OCI-LY7 (cell line): ENCODE data around the gene SLIT3. TPM values are rescaled to one million over a fixed set of nuclear protein-coding genes. Genes with fewer than 3 reads are reported as not detected.

Source experiments
- BruUV-seq: library from RNA; stranded (reverse); fragments of 400-500 nt; replicated peaks from 2 replicates; lab custom pipeline; 2021; lab: Mats Ljungman, UMichigan
- CTCF ChIA-PET: fragments of 300-600 bp; sonication (Branson Sonifier 250); formaldehyde crosslinking; loops from one replicate; lab custom pipeline; 2022; ENCODE audit warnings: antibody characterized with exemption; ENCODE audit not compliant: unreplicated experiment; lab: Charles Lee
- POLR2A ChIA-PET: fragments of 300-600 bp; sonication (Branson Sonifier 250); formaldehyde crosslinking; loops from one replicate; lab custom pipeline; 2022; ENCODE audit warnings: antibody characterized with exemption; lab: Charles Lee
- DNase-seq: peaks from one replicate; pipeline ENCODE4 v3.0.0-alpha.2; 2015; ENCODE audit warnings: low spot score
- H2AFZ ChIP-seq: fragments of 200-600 bp; sonication (generic), shearing (Covaris generic); 2 replicates; pipeline ENCODE4 v1.6.1; 2014; ENCODE audit warnings: mild to moderate bottlenecking, antibody characterized with exemption, low read length, moderate library complexity
- H3K27ac ChIP-seq: fragments of 200-600 bp; sonication (generic); 2 replicates; pipeline ENCODE4 v1.5.1; 2014; ENCODE audit warnings: mixed run types, low read depth, mild to moderate bottlenecking, moderate library complexity, low read length, inconsistent platforms; ENCODE audit not compliant: poor library complexity, severe bottlenecking
- H3K36me3 ChIP-seq: fragments of 200-600 bp; sonication (generic); 2 replicates; pipeline ENCODE4 v1.6.1; 2014; ENCODE audit warnings: mild to moderate bottlenecking, antibody characterized with exemption, low read length, moderate library complexity, mixed read lengths; ENCODE audit not compliant: insufficient read depth
- H3K4me1 ChIP-seq: fragments of 200-600 bp; sonication (generic); 2 replicates; pipeline ENCODE4 v1.5.1; 2014; ENCODE audit warnings: mild to moderate bottlenecking, low read length; ENCODE audit not compliant: insufficient read depth, poor library complexity, severe bottlenecking
- H3K4me2 ChIP-seq: fragments of 200-600 bp; sonication (generic); 2 replicates; pipeline ENCODE4 v1.6.1; 2014; ENCODE audit warnings: mild to moderate bottlenecking, low read length
- H3K4me3 ChIP-seq: fragments of 200-600 bp; sonication (generic); 2 replicates; pipeline ENCODE4 v1.5.1; 2014; ENCODE audit warnings: mild to moderate bottlenecking, low read depth, low read length; ENCODE audit not compliant: poor library complexity, severe bottlenecking
- H3K79me2 ChIP-seq: fragments of 200-600 bp; sonication (generic); 2 replicates; pipeline ENCODE4 v1.6.1; 2016; ENCODE audit warnings: low read depth, mild to moderate bottlenecking, low read length, moderate library complexity, mixed read lengths; ENCODE audit not compliant: insufficient read depth
- H3K9me2 ChIP-seq: fragments of 200-600 bp; sonication (generic); 2 replicates; pipeline ENCODE4 v1.6.1; 2016; ENCODE audit warnings: mild to moderate bottlenecking, low read length, mixed read lengths; ENCODE audit not compliant: insufficient read depth
- H3K9me3 ChIP-seq: fragments of 200-600 bp; sonication (generic); 2 replicates; pipeline ENCODE4 v1.6.1; 2014; ENCODE audit warnings: mild to moderate bottlenecking, mixed run types, low read length, mixed read lengths
- H4K20me1 ChIP-seq: fragments of 200-600 bp; sonication (generic); 2 replicates; pipeline ENCODE4 v1.6.1; 2014; ENCODE audit warnings: mild to moderate bottlenecking, antibody characterized with exemption, low read length, moderate library complexity, mixed read lengths; ENCODE audit not compliant: insufficient read depth
- CTCF ChIP-seq: fragments of 200-600 bp; sonication (generic); conservative IDR thresholded peaks from 2 replicates; pipeline ENCODE4 v1.5.1; 2014; ENCODE audit warnings: mild to moderate bottlenecking, antibody characterized with exemption, low read length, moderate library complexity, mixed read lengths
- EZH2phosphoT487 ChIP-seq: fragments of 200-600 bp; sonication (generic); IDR thresholded peaks from 2 replicates; pipeline ENCODE4 v1.6.1; 2018; ENCODE audit warnings: low read depth, borderline replicate concordance, mild to moderate bottlenecking, mixed run types, antibody characterized with exemption, low read length, moderate library complexity, mixed read lengths
- intact Hi-C: fragments of 100-400 bp; cut with micrococcal nuclease; formaldehyde crosslinking; loops from one replicate; pipeline ENCODE4 v1.10.0; 2022; ENCODE audit not compliant: unreplicated experiment
- total RNA-seq, 2 experiments: library from RNA; depleted of rRNA in 1 of 2; stranded (reverse); fragments of >200 nt in 1 of 2; shearing (Covaris generic) in 1 of 2; gene quantifications; 2 replicates each; pipeline ENCODE4 v1.2.3, GENCODE V29; 2014 to 2022

The SLIT3 gene
- total RNA-seq, 2 experiments from 2014 or later: not detected

- Histone ChIP-seq H3K4me3 (no peak overlapping the region), H4K20me1 (no peaks in the 10 kb centered on the region), H2AFZ (no peak overlapping the region), H3K9me3 (0 out of 2 replicates have a peak, but pooled peaks cover 4% of the 10 kb centered on the region), H3K79me2 (no peaks in the 10 kb centered on the region), H3K27ac (no peak overlapping the region), H3K4me2 (no peak overlapping the region), H3K9me2 (no peaks in the 10 kb centered on the region), H3K4me1 (no peaks in the 10 kb centered on the region), H3K36me3 (no peaks in the 10 kb centered on the region)
- ChIA-PET CTCF (no interaction called here), POLR2A (no interaction called here)
- BruUV-seq: no TSS peak
- TF ChIP-seq CTCF: no peak
- TF ChIP-seq EZH2phosphoT487: no peak
- no peak for DNase-seq
- intact Hi-C loops: no loop called here
These were observed 142.2 kb downstream of the SLIT3 start for GRCh38 chr5:169158764-169159163.

GRCh38 chr5:169157064-169157463 is 143.9 kb downstream of the SLIT3 start:
- no peaks in the 10 kb centered on the region for H3K36me3 ChIP-seq
- H3K4me1 ChIP-seq: no peaks in the 10 kb centered on the region
- intact Hi-C loops: no loop called here
- DNase-seq: no peak
- H3K4me2 ChIP-seq: no peak overlapping the region
- TF ChIP-seq CTCF: no peak
- TF ChIP-seq EZH2phosphoT487: no peak
- 0 out of 2 replicates have a peak, but pooled peaks cover 4% of the 10 kb centered on the region for H3K9me3 ChIP-seq
- no peak overlapping the region for H3K4me3 ChIP-seq
- no peak overlapping the region for H3K27ac ChIP-seq
- H2AFZ ChIP-seq: no peak overlapping the region
- no peaks in the 10 kb centered on the region for H3K79me2 ChIP-seq
- BruUV-seq: no TSS peak
- ChIA-PET POLR2A (no interaction called here), CTCF (no interaction called here)
- H4K20me1 ChIP-seq: no peaks in the 10 kb centered on the region
- no peaks in the 10 kb centered on the region for H3K9me2 ChIP-seq

- POLR2A ChIA-PET: interaction anchor here (0.7 to 1.0 kb wide), 2 partner anchors 9 to 137 kb away, joined by 3 to 5 read pairs; no protein-coding TSS in a partner anchor
- TF ChIP-seq EZH2phosphoT487: no peak
- no peak for TF ChIP-seq CTCF
- CTCF ChIA-PET: no interaction called here
These were observed 146.3 kb downstream of the SLIT3 start for GRCh38 chr5:169154679-169155078.

More at GRCh38 chr5:169154679-169155078, 146.3 kb downstream of the SLIT3 start:
- no peak overlapping the region for H3K4me3 ChIP-seq
- no peak overlapping the region for H3K27ac ChIP-seq
- BruUV-seq: no TSS peak
- no peaks in the 10 kb centered on the region for H3K9me2 ChIP-seq
- H4K20me1 ChIP-seq: no peaks in the 10 kb centered on the region
- no peaks in the 10 kb centered on the region for H3K4me1 ChIP-seq
- no peaks in the 10 kb centered on the region for H3K9me3 ChIP-seq
- intact Hi-C loops: no loop called here
- H3K4me2 ChIP-seq: no peak overlapping the region
- no peak for DNase-seq
- H3K79me2 ChIP-seq: no peaks in the 10 kb centered on the region
- H2AFZ ChIP-seq: no peak overlapping the region
- H3K36me3 ChIP-seq: no peaks in the 10 kb centered on the region
